ENCODE results near the gene PGS1.

DNA sequence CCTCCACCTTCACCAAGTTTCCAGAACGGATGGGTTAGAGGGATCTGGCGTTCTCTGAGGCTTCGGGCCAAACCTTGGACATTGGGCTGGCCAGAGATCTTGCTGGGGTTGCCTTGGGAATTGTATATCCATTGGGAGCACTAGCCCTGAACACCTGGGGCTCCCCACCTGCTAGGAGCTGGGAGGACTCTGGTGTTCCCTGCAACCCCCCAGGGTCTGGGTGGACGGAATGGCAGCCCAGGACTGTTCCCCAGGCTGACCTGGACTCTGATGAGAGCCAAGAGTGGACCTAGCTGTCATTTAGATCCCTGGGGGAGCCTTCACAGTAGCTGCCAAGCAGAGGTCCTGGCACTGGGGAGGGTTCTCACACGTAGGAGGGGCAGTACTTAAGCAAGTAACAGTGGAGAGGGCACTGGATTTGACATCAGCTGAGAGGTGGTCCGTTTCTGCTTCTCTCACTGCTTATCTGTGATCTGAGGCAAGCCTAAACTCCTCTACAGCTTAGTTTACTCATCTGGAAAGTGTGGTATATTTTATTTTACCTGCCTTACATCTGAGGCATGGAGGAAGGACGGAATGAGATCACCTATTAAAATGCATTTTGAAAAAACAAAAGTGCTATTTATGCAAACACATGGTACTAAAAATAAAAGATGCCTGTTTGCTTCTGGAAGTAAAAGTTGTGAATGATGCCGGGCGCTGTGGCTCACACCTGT lies 30.2 kb upstream of the PGS1 start:
- TF ChIP-seq, protein P1, sequence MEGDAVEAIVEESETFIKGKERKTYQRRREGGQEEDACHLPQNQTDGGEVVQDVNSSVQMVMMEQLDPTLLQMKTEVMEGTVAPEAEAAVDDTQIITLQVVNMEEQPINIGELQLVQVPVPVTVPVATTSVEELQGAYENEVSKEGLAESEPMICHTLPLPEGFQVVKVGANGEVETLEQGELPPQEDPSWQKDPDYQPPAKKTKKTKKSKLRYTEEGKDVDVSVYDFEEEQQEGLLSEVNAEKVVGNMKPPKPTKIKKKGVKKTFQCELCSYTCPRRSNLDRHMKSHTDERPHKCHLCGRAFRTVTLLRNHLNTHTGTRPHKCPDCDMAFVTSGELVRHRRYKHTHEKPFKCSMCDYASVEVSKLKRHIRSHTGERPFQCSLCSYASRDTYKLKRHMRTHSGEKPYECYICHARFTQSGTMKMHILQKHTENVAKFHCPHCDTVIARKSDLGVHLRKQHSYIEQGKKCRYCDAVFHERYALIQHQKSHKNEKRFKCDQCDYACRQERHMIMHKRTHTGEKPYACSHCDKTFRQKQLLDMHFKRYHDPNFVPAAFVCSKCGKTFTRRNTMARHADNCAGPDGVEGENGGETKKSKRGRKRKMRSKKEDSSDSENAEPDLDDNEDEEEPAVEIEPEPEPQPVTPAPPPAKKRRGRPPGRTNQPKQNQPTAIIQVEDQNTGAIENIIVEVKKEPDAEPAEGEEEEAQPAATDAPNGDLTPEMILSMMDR (IDR thresholded peaks at IDR 0.05; ENCODE audit: poor library complexity) = no peak
- TF ChIP-seq EZH2 (IDR thresholded peaks at IDR 0.05; ENCODE audit: borderline replicate concordance) (no peak), EZH2phosphoT487 (IDR thresholded peaks at IDR 0.05; ENCODE audit: low read depth, severe bottlenecking, unreplicated experiment) (no peak)
